Measurements from ENCODE around the gene NTRK3. TPM values are rescaled to one million over a fixed set of nuclear protein-coding genes. Genes with fewer than 3 reads are reported as not detected.

NTRK3 gene
- total and polyA plus RNA-seq, 2 of the 8 experiments (the other 6 are each of a cell fraction or from before 2014, with no cell fraction given), result 4.5 to 6.8 TPM

- Histone ChIP-seq H2AFZ (ENCODE audit: low read length) (no peak overlapping the region), H4K8ac (ENCODE audit: extremely low read depth, insufficient read depth, low read length) (no peak overlapping the region), H2BK15ac (ENCODE audit: low read length) (no peak overlapping the region), H3K23ac (ENCODE audit: insufficient read length) (no peak overlapping the region), H4K91ac (replicated peaks; ENCODE audit: insufficient read length, low read length) (no peak overlapping the region), H3K18ac (ENCODE audit: extremely low read depth, low read length) (no peak overlapping the region), H3K23me2 (ENCODE audit: low read depth, low read length) (no peaks in the 10 kb centered on the region), H3K4me3 (ENCODE audit: extremely low read depth in 1 of 4, insufficient read depth in 2 of 4, low read depth in 3 of 4, low read length in 4 of 4) (no peak overlapping the region), H3K4me2 (ENCODE audit: insufficient read depth in 1 of 2, low read depth in 2 of 2, low read length in 2 of 2) (no peak overlapping the region), H3K27ac (ENCODE audit: low read depth, low read length) (no peak overlapping the region), H3K27me3 (replicated peaks in 1 of 4; ENCODE audit: control insufficient read depth in 3 of 4, extremely low read depth in 1 of 4, insufficient read depth in 3 of 4, low read length in 3 of 4) (no peaks in the 10 kb centered on the region), H2BK20ac (ENCODE audit: low read length) (no peak overlapping the region), H3K14ac (ENCODE audit: insufficient read length) (no peak overlapping the region), H3K79me2 (ENCODE audit: control insufficient read depth in 1 of 2, insufficient read depth in 2 of 2, low read length in 2 of 2) (no peaks in the 10 kb centered on the region), H3K4me1 (replicated peaks in 1 of 4; ENCODE audit: control insufficient read depth in 3 of 4, insufficient read depth in 4 of 4, low read length in 3 of 4) (no peaks in the 10 kb centered on the region), H3K9ac (replicated peaks in 1 of 4; ENCODE audit: extremely low read depth in 1 of 4, low read depth in 3 of 4, low read length in 3 of 4) (no peak overlapping the region), H4K5ac (ENCODE audit: insufficient read length, low read depth, low read length) (no peak overlapping the region), H3K79me1 (ENCODE audit: low read depth, low read length) (no peaks in the 10 kb centered on the region), H3K4ac (replicated peaks; ENCODE audit: insufficient read length, low read depth, low read length) (no peak overlapping the region), H3K36me3 (ENCODE audit: control insufficient read depth in 2 of 4, insufficient read depth in 4 of 4, low read length in 3 of 4) (no peaks in the 10 kb centered on the region), H2BK120ac (replicated peaks; ENCODE audit: low read depth, low read length) (no peak overlapping the region), H2BK12ac (ENCODE audit: low read depth, low read length) (no peak overlapping the region), H3K56ac (replicated peaks; ENCODE audit: insufficient read length, low read depth, low read length) (no peak overlapping the region), H4K20me1 (replicated peaks in 1 of 2; ENCODE audit: control insufficient read depth in 1 of 2, insufficient read depth in 2 of 2, low read length in 2 of 2) (no peaks in the 10 kb centered on the region), H2BK5ac (ENCODE audit: low read depth, low read length) (no peak overlapping the region), H2AK5ac (ENCODE audit: low read depth, low read length) (no peak overlapping the region), H3K9me3 (ENCODE audit: insufficient read depth in 2 of 2, low read depth in 1 of 2, low read length in 1 of 2) (no peaks in the 10 kb centered on the region)
- POLR2A ChIA-PET (ENCODE audit: partially characterized antibody), result no interaction called here
- no peak for TF ChIP-seq POLR2A (IDR thresholded peaks at IDR 0.05; ENCODE audit: control extremely low read depth in 1 of 2, low read depth in 2 of 2, low read length in 2 of 2)
- 96% methylated on average over 2 of the region's 2 CpGs; no CpG with 5 or more reads in 1 of the 2 experiments for WGBS, 2 experiments (ENCODE audit: extremely low coverage in 1 of 2, insufficient coverage in 1 of 2, insufficient read length in 1 of 2, insufficient replicate concordance in 2 of 2, low coverage in 1 of 2, low lambda C conversion rate in 2 of 2, missing lambda C conversion rate in 1 of 2)
- FAIRE-seq, result no peak
- DNase-seq (ENCODE audit: low read depth in 1 of 2, low spot score in 2 of 2), result no peak
- CTCF ChIA-PET (ENCODE audit: partially characterized antibody), result interaction anchor here (2.3 to 3.0 kb wide), 2 partner anchors 8 to 14 kb away, joined by 8 to 10 read pairs; no protein-coding TSS in a partner anchor
Measured at GRCh38 chr15:88022716-88023115, 233.8 kb downstream of the NTRK3 start.
